Choroid plexus epithelial cell (primary cell): ENCODE results near the gene RANBP1.

Experiments used
- DNase-seq: peaks from one replicate; pipeline ENCODE4 v3.0.0-alpha.2; 2010; ENCODE audit warnings: low read depth
- H3K4me3 ChIP-seq: 2 replicates; pipeline ENCODE4 v1.5.1; 2011; ENCODE audit warnings: low read depth, mild to moderate bottlenecking, control low read depth, low read length, moderate library complexity
- CTCF ChIP-seq: conservative IDR thresholded peaks from 2 replicates; pipeline ENCODE4 v1.5.1; 2011; ENCODE audit warnings: low read depth, mild to moderate bottlenecking, control low read depth, inconsistent platforms, low read length, moderate library complexity

RANBP1 gene

DNA sequence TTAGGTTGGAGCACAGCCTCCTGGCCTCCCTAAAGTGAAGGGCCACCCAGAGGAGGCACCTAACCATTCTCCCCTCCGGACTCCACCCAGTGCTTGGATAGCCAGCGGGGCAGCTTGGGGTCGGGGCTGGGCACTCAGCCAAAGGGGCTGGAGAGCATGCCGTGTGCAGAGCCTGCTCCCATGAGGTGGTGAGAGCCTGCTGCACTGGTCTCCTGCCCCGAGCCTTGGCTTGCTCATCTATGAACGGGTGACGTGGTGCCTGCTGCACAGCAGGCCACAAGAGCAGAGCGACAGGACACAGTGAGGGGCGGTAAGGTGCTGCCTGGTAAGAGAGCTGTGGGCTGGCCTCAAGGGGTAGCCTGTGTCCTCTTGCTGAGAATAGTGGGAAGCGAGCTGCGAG lies 49.0 kb downstream of the RANBP1 start:
- DNase-seq: no peak
- no peak for TF ChIP-seq CTCF
- no peak overlapping the region for H3K4me3 ChIP-seq

DNA sequence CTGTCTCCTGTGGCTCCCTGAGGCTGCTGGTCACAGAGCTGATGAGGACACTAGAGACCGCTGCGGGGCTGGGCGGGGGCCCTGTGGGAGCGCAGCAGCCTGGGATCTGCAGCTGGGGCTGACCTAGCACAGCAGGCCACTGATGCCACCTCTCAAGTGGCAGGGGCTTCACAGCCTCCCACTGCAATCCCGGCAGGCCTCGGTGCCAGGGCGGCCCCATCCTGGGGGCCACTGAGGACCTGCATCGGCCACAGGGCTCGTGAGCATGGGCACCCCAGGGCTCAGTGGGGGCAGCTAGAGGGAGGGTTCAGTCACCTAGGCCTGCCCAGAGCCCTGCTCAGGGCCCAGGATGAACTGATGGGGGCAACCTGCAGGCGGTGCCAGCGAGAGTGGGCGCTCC lies 49.5 kb downstream of the RANBP1 start:
- DNase-seq: no peak
- H3K4me3 ChIP-seq: no peak overlapping the region
- TF ChIP-seq CTCF: no peak

GRCh38 chr22:20165913-20166312 lies 50.0 kb downstream of the RANBP1 start:
- no peak for DNase-seq
- H3K4me3 ChIP-seq: no peak overlapping the region
- no peak for TF ChIP-seq CTCF

GRCh38 chr22:20166703-20167102 lies 50.8 kb downstream of the RANBP1 start:
- no peak for DNase-seq
- TF ChIP-seq CTCF: no peak
- no peak overlapping the region for H3K4me3 ChIP-seq

DNA sequence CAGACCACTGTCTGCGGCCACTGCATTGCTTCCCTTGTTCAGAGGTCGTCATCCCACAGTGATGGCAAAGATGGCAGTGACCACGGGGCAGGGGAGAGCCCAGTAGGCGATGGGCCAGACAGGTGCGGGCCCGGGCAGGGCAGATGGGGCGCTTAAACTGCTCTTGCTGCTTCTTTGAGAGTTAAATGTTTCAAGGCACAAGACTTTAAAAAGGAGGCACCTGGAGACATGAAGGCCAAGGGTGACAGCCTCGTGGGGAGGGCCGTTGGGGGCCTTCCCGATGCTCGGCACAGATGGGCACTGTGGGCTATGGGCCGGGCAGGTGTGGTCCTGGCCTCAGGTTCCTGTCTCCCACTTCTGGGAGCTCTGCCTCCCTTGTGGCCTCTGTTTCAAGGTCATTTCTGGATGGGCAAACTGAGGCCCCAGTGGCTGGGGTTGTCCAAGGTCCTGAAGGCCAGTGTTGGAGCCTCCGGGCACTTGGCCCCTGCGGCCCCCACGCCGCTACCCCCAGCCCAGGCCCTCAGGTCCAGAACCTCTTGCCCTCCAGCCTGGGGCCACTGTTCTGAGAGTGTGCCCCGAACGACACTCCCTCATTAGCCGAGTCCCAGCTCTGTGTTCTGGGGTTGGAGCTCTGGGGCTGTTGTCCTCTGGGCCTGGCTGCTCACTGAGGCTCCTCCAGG lies 51.9 kb downstream of the RANBP1 start:
- no peak overlapping the region for H3K4me3 ChIP-seq
- no peak for DNase-seq
- no peak for TF ChIP-seq CTCF

- H3K4me3 ChIP-seq: no peak overlapping the region
- no peak for TF ChIP-seq CTCF
- DNase-seq: no peak
Measured at GRCh38 chr22:20169253-20169822, 53.4 kb downstream of the RANBP1 start.

DNA sequence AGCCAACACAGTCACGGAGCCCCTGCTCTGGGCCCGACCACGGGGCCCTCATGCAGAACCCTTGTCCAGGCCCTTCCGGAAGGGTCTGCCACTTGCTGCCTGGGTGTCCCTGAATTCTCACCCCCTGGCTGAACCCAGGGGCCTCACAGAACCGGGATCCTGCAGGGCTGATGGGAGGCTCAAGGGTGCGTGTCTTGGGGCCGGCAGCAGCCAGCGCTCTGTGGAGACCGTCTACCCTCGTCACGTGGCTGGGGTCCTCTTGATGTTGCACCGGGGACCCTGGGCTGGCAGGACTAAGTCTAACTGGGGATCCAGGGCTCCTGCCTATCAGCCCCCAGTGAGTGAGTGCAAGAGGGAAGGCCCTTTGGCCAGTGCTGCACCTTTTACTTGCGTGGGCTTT lies 54.3 kb downstream of the RANBP1 start:
- H3K4me3 ChIP-seq: no peak overlapping the region

More for the DNA sequence above, 54.3 kb downstream of the RANBP1 start:
- DNase-seq: no peak
- no peak for TF ChIP-seq CTCF
